PFSK-1 (cell line): Measurements from ENCODE around the gene KARS1.

Experiments
- FOXP2 ChIP-seq: optimal IDR thresholded peaks from 2 replicates; pipeline ENCODE3; 2011; ENCODE audit warnings: borderline replicate concordance, control low read depth, inconsistent platforms; ENCODE audit not compliant: insufficient read depth; ENCODE audit errors: extremely low read length, extremely low read depth
- POLR2AphosphoS5 ChIP-seq: IDR thresholded peaks from 2 replicates; pipeline ENCODE4 v1.6.1; 2012; ENCODE audit warnings: low read depth, mild to moderate bottlenecking, control low read depth, low read length, moderate library complexity
- REST ChIP-seq, 2 experiments: IDR thresholded peaks; 2 replicates each; pipeline versions ENCODE4 v1.6.1 to v1.8.0; 2011 to 2012; ENCODE audit warnings: low read depth in 2 of 2, low read length in 2 of 2, control low read depth in 1 of 2, inconsistent platforms in 1 of 2, mild to moderate bottlenecking in 1 of 2, moderate library complexity in 1 of 2; ENCODE audit not compliant: insufficient read depth in 1 of 2
- SIN3A ChIP-seq: IDR thresholded peaks from 2 replicates; pipeline ENCODE4 v1.6.1; 2012; ENCODE audit warnings: mild to moderate bottlenecking, low read length, moderate library complexity, borderline replicate concordance; ENCODE audit not compliant: insufficient read depth
- TAF1 ChIP-seq: IDR thresholded peaks from 2 replicates; pipeline ENCODE4 v1.6.1; 2012; ENCODE audit warnings: low read length, control low read depth, borderline replicate concordance; ENCODE audit not compliant: insufficient read depth

DNA sequence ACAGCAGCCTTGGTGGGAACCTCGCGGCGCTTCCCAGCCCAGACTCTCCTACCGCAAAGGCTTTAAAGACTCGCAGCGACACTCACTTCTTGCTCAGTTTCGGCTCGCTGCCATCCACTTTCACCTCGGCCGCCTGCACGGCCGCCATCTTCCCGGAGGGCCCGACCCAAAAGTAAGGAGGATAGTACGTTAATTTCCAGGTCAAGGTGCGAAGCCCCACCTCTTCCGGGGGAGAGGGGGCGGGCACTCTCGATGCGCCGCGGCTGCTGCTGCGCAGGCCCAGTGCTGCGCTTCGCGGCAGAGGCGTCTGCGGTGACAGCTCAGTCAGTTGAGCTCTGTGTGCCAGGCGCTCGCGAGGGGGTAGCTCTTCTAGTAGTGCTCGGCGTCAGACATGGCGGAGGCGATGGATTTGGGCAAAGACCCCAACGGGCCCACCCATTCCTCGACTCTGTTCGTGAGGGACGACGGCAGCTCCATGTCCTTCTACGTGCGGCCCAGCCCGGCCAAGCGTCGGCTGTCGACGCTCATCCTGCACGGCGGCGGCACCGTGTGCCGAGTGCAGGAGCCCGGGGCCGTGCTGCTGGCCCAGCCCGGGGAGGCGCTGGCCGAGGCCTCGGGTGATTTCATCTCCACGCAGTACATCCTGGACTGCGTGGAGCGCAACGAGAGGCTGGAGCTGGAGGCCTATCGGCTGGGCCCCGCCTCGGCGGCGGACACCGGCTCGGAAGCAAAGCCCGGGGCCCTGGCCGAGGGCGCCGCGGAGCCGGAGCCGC, at the start of gene KARS1, which contains the start of gene TERF2IP:
- TF ChIP-seq TAF1 (peak; percentile 97), POLR2AphosphoS5 (peak; percentile 87), SIN3A (peak; percentile 76; the same call in 1 of the 2 replicates), REST (IDR thresholded peaks at IDR 0.05; ENCODE audit: insufficient read depth in 1 of 2, low read depth in 2 of 2, low read length in 2 of 2) (peak in 1 of 2 experiments; percentile 55; a peak in 1 of 4 replicates), FOXP2 (peak; percentile 70)
